ENCODE results near the gene DNPEP.

- TF ChIP-seq EZH2 (IDR thresholded peaks at IDR 0.05; ENCODE audit: borderline replicate concordance, insufficient read depth, low read depth, low read length, poor library complexity, severe bottlenecking) = no peak
- TF ChIP-seq, protein P1, sequence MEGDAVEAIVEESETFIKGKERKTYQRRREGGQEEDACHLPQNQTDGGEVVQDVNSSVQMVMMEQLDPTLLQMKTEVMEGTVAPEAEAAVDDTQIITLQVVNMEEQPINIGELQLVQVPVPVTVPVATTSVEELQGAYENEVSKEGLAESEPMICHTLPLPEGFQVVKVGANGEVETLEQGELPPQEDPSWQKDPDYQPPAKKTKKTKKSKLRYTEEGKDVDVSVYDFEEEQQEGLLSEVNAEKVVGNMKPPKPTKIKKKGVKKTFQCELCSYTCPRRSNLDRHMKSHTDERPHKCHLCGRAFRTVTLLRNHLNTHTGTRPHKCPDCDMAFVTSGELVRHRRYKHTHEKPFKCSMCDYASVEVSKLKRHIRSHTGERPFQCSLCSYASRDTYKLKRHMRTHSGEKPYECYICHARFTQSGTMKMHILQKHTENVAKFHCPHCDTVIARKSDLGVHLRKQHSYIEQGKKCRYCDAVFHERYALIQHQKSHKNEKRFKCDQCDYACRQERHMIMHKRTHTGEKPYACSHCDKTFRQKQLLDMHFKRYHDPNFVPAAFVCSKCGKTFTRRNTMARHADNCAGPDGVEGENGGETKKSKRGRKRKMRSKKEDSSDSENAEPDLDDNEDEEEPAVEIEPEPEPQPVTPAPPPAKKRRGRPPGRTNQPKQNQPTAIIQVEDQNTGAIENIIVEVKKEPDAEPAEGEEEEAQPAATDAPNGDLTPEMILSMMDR (IDR thresholded peaks at IDR 0.05) = no peak
Measured at GRCh38 chr2:219418155-219419011, 30.7 kb upstream of the DNPEP start, which contains the start of gene DES.

Measured in B cell (primary cell).